HEK293 (cell line): Measurements from ENCODE around the gene ADAR.

Experiments
- CTCF ChIA-PET: fragments of 350-600 bp; formaldehyde crosslinking; extraction: SDS; loops from one replicate; lab custom pipeline; 2021; ENCODE audit warnings: antibody characterized with exemption; lab: Yijun Ruan, JAX
- POLR2A ChIA-PET: fragments of 300-600 bp; formaldehyde crosslinking; extraction: SDS; loops from one replicate; lab custom pipeline; 2020; ENCODE audit warnings: antibody characterized with exemption, inconsistent platforms; lab: Yijun Ruan, JAX
- H3K27ac ChIP-seq: fragments of 200-500 bp; sonication (Bioruptor generic); 2 replicates; pipeline ENCODE4 v1.5.1; 2014; ENCODE audit warnings: low read depth, low read length, control low read depth, inconsistent platforms; ENCODE audit errors: extremely low read depth
- H3K36me3 ChIP-seq, 2 experiments: fragments of 200-500 bp in 1 of 2; sonication (Bioruptor generic) in 1 of 2; 1 replicate in 1 of 2; 2 replicates in 1 of 2; pipeline ENCODE4 v1.5.1; 2014 to 2017; ENCODE audit warnings: inconsistent platforms in 2 of 2, low read length in 2 of 2; ENCODE audit not compliant: control insufficient read depth in 2 of 2, insufficient read depth in 1 of 2
- H3K4me1 ChIP-seq: fragments of 200-500 bp; sonication (Bioruptor generic); 2 replicates; pipeline ENCODE4 v1.5.1; 2014; ENCODE audit warnings: mild to moderate bottlenecking, low read length, inconsistent platforms; ENCODE audit not compliant: control insufficient read depth, insufficient read depth
- H3K4me3 ChIP-seq: 2 replicates; pipeline ENCODE4 v1.5.1; 2011; ENCODE audit warnings: low read depth, mild to moderate bottlenecking, control low read depth, low read length, moderate library complexity
- H3K9me3 ChIP-seq: fragments of 200-500 bp; sonication (Bioruptor generic); 2 replicates; pipeline ENCODE4 v1.5.1; 2014; ENCODE audit warnings: low read depth, low read length, inconsistent platforms; ENCODE audit not compliant: control insufficient read depth, insufficient read depth
- BCL11A ChIP-seq: fragments of 450-650 bp; formaldehyde crosslinking; IDR thresholded peaks from 2 replicates; pipeline ENCODE4 v1.5.1; 2016; ENCODE audit warnings: low read depth, missing biosample characterization, missing genetic modification characterization
- FEZF1 ChIP-seq: fragments of 450-650 bp; formaldehyde crosslinking; IDR thresholded peaks from 2 replicates; pipeline ENCODE4 v1.5.1; 2016; ENCODE audit warnings: missing biosample characterization, missing genetic modification characterization
- HOXD13 ChIP-seq: sonication (generic); formaldehyde crosslinking; IDR thresholded peaks from 2 replicates; pipeline ENCODE4 v1.8.0; 2022; ENCODE audit warnings: missing genetic modification reagents, borderline replicate concordance
- KLF8 ChIP-seq: fragments of 450-650 bp; formaldehyde crosslinking; IDR thresholded peaks from 2 replicates; pipeline ENCODE4 v1.5.1; 2016; ENCODE audit warnings: missing biosample characterization, missing genetic modification characterization
- PRDM4 ChIP-seq: fragments of 450-650 bp; formaldehyde crosslinking; IDR thresholded peaks from 2 replicates; pipeline ENCODE4 v1.5.1; 2017; ENCODE audit warnings: missing biosample characterization, missing genetic modification characterization
- SP2 ChIP-seq: fragments of 450-650 bp; formaldehyde crosslinking; IDR thresholded peaks from 2 replicates; pipeline ENCODE4 v1.5.1; 2016; ENCODE audit warnings: missing biosample characterization, missing genetic modification characterization
- WT1 ChIP-seq: fragments of 450-650 bp; formaldehyde crosslinking; IDR thresholded peaks from 2 replicates; pipeline ENCODE4 v1.5.1; 2016; ENCODE audit warnings: missing biosample characterization, missing genetic modification characterization
- YY1 ChIP-seq: fragments of 450-650 bp; formaldehyde crosslinking; IDR thresholded peaks from 2 replicates; pipeline ENCODE4 v1.5.1; 2018; ENCODE audit warnings: missing biosample characterization, missing genetic modification characterization
- ZBTB1 ChIP-seq: fragments of 450-650 bp; formaldehyde crosslinking; IDR thresholded peaks from 2 replicates; pipeline ENCODE4 v1.5.1; 2016; ENCODE audit warnings: missing biosample characterization, missing genetic modification characterization
- ZBTB11 ChIP-seq: fragments of 450-650 bp; formaldehyde crosslinking; conservative IDR thresholded peaks from 2 replicates; pipeline ENCODE4 v1.5.1; 2016; ENCODE audit warnings: low read depth, missing biosample characterization, missing genetic modification characterization
- ZFP69B ChIP-seq: fragments of 450-650 bp; formaldehyde crosslinking; IDR thresholded peaks from 2 replicates; pipeline ENCODE4 v1.5.1; 2016; ENCODE audit warnings: missing biosample characterization, missing genetic modification characterization
- ZNF148 ChIP-seq: fragments of 450-650 bp; formaldehyde crosslinking; IDR thresholded peaks from 2 replicates; pipeline ENCODE4 v1.5.0; 2017; ENCODE audit warnings: missing biosample characterization, missing genetic modification characterization, borderline replicate concordance
- ZNF23 ChIP-seq: fragments of 450-650 bp; formaldehyde crosslinking; IDR thresholded peaks from 2 replicates; pipeline ENCODE4 v1.5.1; 2016; ENCODE audit warnings: missing biosample characterization, missing genetic modification characterization, borderline replicate concordance
- ZNF341 ChIP-seq: fragments of 450-650 bp; formaldehyde crosslinking; IDR thresholded peaks from 2 replicates; pipeline ENCODE4; 2016; ENCODE audit warnings: low read depth, missing biosample characterization, missing genetic modification characterization
- ZNF555 ChIP-seq: fragments of 450-650 bp; formaldehyde crosslinking; conservative IDR thresholded peaks from 2 replicates; pipeline ENCODE4 v1.5.1; 2017; ENCODE audit warnings: missing biosample characterization, mild to moderate bottlenecking, missing genetic modification characterization, inconsistent platforms
- ZNF560 ChIP-seq: fragments of 450-650 bp; formaldehyde crosslinking; IDR thresholded peaks from 2 replicates; pipeline ENCODE4 v1.5.1; 2017; ENCODE audit warnings: missing biosample characterization, missing genetic modification characterization, borderline replicate concordance
- ZNF571 ChIP-seq: fragments of 450-650 bp; formaldehyde crosslinking; IDR thresholded peaks from 2 replicates; pipeline ENCODE4 v1.5.0; 2017; ENCODE audit warnings: missing biosample characterization, missing genetic modification characterization
- ZNF600 ChIP-seq: fragments of 450-650 bp; formaldehyde crosslinking; IDR thresholded peaks from 2 replicates; pipeline ENCODE4 v1.5.1; 2016; ENCODE audit warnings: missing biosample characterization, missing genetic modification characterization
- ZNF692 ChIP-seq: fragments of 450-650 bp; formaldehyde crosslinking; IDR thresholded peaks from 2 replicates; pipeline ENCODE4 v1.5.1; 2016; ENCODE audit warnings: missing biosample characterization, missing genetic modification characterization

Gene ADAR

GRCh38 chr1:154550070-154550469, 57.9 kb downstream of the ADAR start:
- Histone ChIP-seq H3K36me3 (peaks cover 17 to 71% of the 10 kb centered on the region in 2 experiments), H3K4me3 (no peak overlapping the region), H3K4me1 (no peaks in the 10 kb centered on the region), H3K9me3 (no peaks in the 10 kb centered on the region), H3K27ac (no peak overlapping the region)
- ChIA-PET CTCF (interaction anchor here (6.6 kb wide), 1 partner anchor 70 kb away, joined by 205 read pairs; no protein-coding TSS in a partner anchor), POLR2A (interaction anchor here (0.7 kb wide), 1 partner anchor 133 kb away, joined by 4 read pairs; no protein-coding TSS in a partner anchor)
- TF ChIP-seq PRDM4 (tag by site-specific recombination), result peak; percentile 65; the same call in 1 of the 2 replicates
- TF ChIP-seq ZNF148 (tag by site-specific recombination), result no peak

- Histone ChIP-seq H3K27ac (no peak overlapping the region), H3K36me3 (peaks cover 17 to 63% of the 10 kb centered on the region in 2 experiments), H3K9me3 (no peaks in the 10 kb centered on the region), H3K4me3 (no peak overlapping the region), H3K4me1 (no peaks in the 10 kb centered on the region)
- ChIA-PET POLR2A (no interaction called here), CTCF (interaction anchor here (1.0 to 6.6 kb wide), 3 partner anchors 70 to 447 kb away, joined by 3 to 205 read pairs (median 3); no protein-coding TSS in a partner anchor)
- TF ChIP-seq ZNF692 (tag by site-specific recombination) (0 out of 2 replicates have a peak, but pooled peaks have one; percentile 38), ZNF600 (0 out of 2 replicates have a peak, but pooled peaks have one; percentile 21), ZNF341 (tag by site-specific recombination) (no peak)
Measured at GRCh38 chr1:154549202-154549770, 58.7 kb downstream of the ADAR start.

- CTCF ChIA-PET, result interaction anchor here (0.7 to 6.6 kb wide), 2 partner anchors 68 to 202 kb away, joined by 4 to 205 read pairs; no protein-coding TSS in a partner anchor
- Histone ChIP-seq H3K4me1 (no peaks in the 10 kb centered on the region), H3K9me3 (no peaks in the 10 kb centered on the region), H3K27ac (no peak overlapping the region), H3K4me3 (no peak overlapping the region), H3K36me3 (peaks cover 16 to 51% of the 10 kb centered on the region in 2 experiments)
- POLR2A ChIA-PET, result no interaction called here
- TF ChIP-seq ZBTB11 (tag by site-specific recombination) (no peak), HOXD13 (CRISPR knock-in tag) (no peak), ZFP69B (tag by site-specific recombination) (no peak), ZNF555 (tag by site-specific recombination) (no peak), KLF8 (no peak), ZNF571 (tag by site-specific recombination) (no peak), ZNF23 (no peak), YY1 (tag by site-specific recombination) (no peak), ZNF560 (tag by site-specific recombination) (no peak), SP2 (tag by site-specific recombination) (no peak), ZBTB1 (tag by site-specific recombination) (no peak), BCL11A (no peak), WT1 (no peak), FEZF1 (tag by site-specific recombination) (no peak)
Measured at GRCh38 chr1:154548028-154548427, 60.0 kb downstream of the ADAR start.
